SH-SY5Y (cell line): ENCODE measurements around the gene POLR2A.

Experiments
- GATA2 ChIP-seq: IDR thresholded peaks from 2 replicates; pipeline ENCODE4 v1.6.1; 2011; ENCODE audit warnings: mild to moderate bottlenecking, low read depth, low read length
- GATA3 ChIP-seq: IDR thresholded peaks from 2 replicates; pipeline ENCODE4 v1.6.1; 2011; ENCODE audit warnings: low read depth, mild to moderate bottlenecking, low read length, moderate library complexity

Gene POLR2A

DNA sequence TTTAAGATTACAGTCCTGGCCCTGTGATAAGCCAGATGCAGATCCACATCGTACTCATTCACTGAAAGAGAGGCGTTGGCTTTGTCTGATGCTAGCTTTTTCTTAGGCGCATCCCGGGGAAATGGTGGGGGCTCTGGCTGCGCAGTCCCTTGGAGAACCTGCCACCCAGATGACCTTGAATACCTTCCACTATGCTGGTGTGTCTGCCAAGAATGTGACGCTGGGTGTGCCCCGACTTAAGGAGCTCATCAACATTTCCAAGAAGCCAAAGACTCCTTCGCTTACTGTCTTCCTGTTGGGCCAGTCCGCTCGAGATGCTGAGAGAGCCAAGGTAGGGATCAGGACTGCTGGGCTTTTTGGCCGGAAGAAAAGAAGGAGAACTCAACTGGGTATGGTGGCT lies 24.0 kb downstream of the POLR2A start:
- TF ChIP-seq GATA2 (no peak), GATA3 (no peak)

DNA sequence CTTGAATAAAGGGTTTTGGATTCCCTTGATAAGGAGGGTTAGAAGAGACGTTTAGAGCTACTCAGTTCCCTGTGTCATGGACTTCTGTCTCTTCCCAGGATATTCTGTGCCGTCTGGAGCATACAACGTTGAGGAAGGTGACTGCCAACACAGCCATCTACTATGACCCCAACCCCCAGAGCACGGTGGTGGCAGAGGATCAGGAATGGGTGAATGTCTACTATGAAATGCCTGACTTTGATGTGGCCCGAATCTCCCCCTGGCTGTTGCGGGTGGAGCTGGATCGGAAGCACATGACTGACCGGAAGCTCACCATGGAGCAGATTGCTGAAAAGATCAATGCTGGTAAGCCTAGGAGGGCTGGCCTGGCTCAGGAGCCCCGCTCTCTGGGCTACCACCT lies 24.7 kb downstream of the POLR2A start:
- TF ChIP-seq GATA3, result no peak
- no peak for TF ChIP-seq GATA2

DNA sequence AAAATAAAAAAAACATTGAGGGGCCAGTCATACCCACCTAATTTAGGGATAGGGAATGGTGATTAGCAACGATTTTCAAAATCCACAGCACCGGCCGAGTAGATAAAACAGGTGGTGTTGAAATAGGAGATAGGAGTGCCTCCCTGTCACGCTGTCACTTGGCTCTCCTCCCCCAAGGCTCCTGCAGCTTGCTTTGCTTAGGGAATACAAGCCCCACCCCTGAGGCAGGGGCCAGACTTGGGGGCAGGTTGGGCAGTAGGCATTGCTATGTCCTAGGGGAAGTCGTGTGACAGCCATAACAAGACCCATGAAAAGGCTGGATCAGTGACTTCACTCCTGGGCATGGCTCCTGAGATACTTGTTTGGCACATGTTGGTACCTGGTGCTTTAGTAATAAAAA lies 25.8 kb downstream of the POLR2A start:
- TF ChIP-seq GATA3 (no peak), GATA2 (no peak)

- TF ChIP-seq GATA3 (no peak), GATA2 (no peak)
Observed at GRCh38 chr17:7511108-7511507, 26.9 kb downstream of the POLR2A start.

DNA sequence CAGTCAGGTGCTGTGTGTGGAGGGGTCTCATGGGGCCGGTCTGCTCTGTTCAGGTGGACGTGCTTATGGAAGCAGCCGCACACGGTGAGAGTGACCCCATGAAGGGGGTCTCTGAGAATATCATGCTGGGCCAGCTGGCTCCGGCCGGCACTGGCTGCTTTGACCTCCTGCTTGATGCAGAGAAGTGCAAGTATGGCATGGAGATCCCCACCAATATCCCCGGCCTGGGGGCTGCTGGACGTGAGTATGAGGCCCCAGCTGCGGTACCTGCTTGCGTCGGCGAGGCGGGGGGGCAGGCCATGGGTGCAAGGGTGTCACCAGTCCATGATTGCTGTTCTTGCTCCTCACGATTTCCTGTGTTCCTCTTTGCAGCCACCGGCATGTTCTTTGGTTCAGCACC lies 27.9 kb downstream of the POLR2A start:
- TF ChIP-seq GATA2 (no peak), GATA3 (no peak)

- TF ChIP-seq GATA3 (no peak), GATA2 (no peak)
Observed at GRCh38 chr17:7512824-7513540, 28.8 kb downstream of the POLR2A start.

GRCh38 chr17:7513850-7514419 lies 29.8 kb downstream of the POLR2A start:
- TF ChIP-seq GATA2 (no peak), GATA3 (no peak)

- TF ChIP-seq GATA3, result no peak
Observed at GRCh38 chr17:7515911-7516610, 31.9 kb downstream of the POLR2A start.

GRCh38 chr17:7523033-7523432 lies 38.9 kb downstream of the POLR2A start:
- TF ChIP-seq GATA3 (no peak), GATA2 (no peak)

GRCh38 chr17:7528842-7529241 lies 44.7 kb downstream of the POLR2A start:
- TF ChIP-seq GATA2 (no peak), GATA3 (no peak)

GRCh38 chr17:7530023-7530900 lies 46.1 kb downstream of the POLR2A start:
- TF ChIP-seq GATA3, result no peak
- TF ChIP-seq GATA2, result no peak

- TF ChIP-seq GATA3 (no peak), GATA2 (no peak)
Observed at GRCh38 chr17:7538050-7538449, 53.9 kb downstream of the POLR2A start.

- TF ChIP-seq GATA2 (no peak), GATA3 (no peak)
Observed at GRCh38 chr17:7538891-7539545, 54.9 kb downstream of the POLR2A start.
